Parathyroid adenoma (tissue), 2 donors: Measurements from ENCODE around the gene AFF3.

Source experiments
- H2AFZ ChIP-seq: fragments of 300-600 bp; sonication (generic); one replicate; pipeline ENCODE4 v1.7.0; 2017; ENCODE audit warnings: antibody characterized with exemption, mild to moderate bottlenecking
- H3K27ac ChIP-seq: fragments of 300-600 bp; sonication (generic); one replicate; pipeline ENCODE4 v1.7.0; 2017
- H3K27me3 ChIP-seq: fragments of 300-600 bp; sonication (generic); one replicate; pipeline ENCODE4 v1.7.0; 2017; ENCODE audit warnings: low read length; ENCODE audit not compliant: control insufficient read depth, insufficient read depth
- H3K36me3 ChIP-seq: fragments of 300-600 bp; sonication (generic); one replicate; pipeline ENCODE4 v1.7.0; 2017; ENCODE audit warnings: low read length; ENCODE audit not compliant: control insufficient read depth, insufficient read depth
- H3K4me1 ChIP-seq: fragments of 300-600 bp; sonication (generic); one replicate; pipeline ENCODE4 v1.7.0; 2017; ENCODE audit warnings: control low read depth
- H3K4me2 ChIP-seq: fragments of 300-600 bp; sonication (generic); one replicate; pipeline ENCODE4 v1.7.0; 2017; ENCODE audit warnings: low read length
- H3K4me3 ChIP-seq: fragments of 300-600 bp; sonication (generic); one replicate; pipeline ENCODE4 v1.7.0; 2017; ENCODE audit warnings: low read depth, low read length
- H3K79me2 ChIP-seq: fragments of 300-600 bp; sonication (generic); one replicate; pipeline ENCODE4 v1.7.0; 2017; ENCODE audit warnings: control low read depth
- H3K9ac ChIP-seq: fragments of 300-600 bp; sonication (generic); one replicate; pipeline ENCODE4 v1.7.0; 2017; ENCODE audit warnings: mild to moderate bottlenecking
- H3K9me3 ChIP-seq: fragments of 300-600 bp; sonication (generic); one replicate; pipeline ENCODE4 v1.7.0; 2017; ENCODE audit warnings: low read length; ENCODE audit not compliant: control insufficient read depth
- TF ChIP-seq, protein P1 (sequence below): fragments of 300-600 bp; sonication (generic); IDR thresholded peaks from one replicate; pipeline ENCODE4 v1.7.0; 2017; ENCODE audit warnings: antibody characterized with exemption, mild to moderate bottlenecking
- donor health status: primary hyperparathyroidism.

AFF3 gene

GRCh38 chr2:99679518-99679917 lies 462.9 kb downstream of the AFF3 start:
- H3K27ac ChIP-seq: no peak overlapping the region
- no peaks in the 10 kb centered on the region for H3K79me2 ChIP-seq
- TF ChIP-seq, protein P1, sequence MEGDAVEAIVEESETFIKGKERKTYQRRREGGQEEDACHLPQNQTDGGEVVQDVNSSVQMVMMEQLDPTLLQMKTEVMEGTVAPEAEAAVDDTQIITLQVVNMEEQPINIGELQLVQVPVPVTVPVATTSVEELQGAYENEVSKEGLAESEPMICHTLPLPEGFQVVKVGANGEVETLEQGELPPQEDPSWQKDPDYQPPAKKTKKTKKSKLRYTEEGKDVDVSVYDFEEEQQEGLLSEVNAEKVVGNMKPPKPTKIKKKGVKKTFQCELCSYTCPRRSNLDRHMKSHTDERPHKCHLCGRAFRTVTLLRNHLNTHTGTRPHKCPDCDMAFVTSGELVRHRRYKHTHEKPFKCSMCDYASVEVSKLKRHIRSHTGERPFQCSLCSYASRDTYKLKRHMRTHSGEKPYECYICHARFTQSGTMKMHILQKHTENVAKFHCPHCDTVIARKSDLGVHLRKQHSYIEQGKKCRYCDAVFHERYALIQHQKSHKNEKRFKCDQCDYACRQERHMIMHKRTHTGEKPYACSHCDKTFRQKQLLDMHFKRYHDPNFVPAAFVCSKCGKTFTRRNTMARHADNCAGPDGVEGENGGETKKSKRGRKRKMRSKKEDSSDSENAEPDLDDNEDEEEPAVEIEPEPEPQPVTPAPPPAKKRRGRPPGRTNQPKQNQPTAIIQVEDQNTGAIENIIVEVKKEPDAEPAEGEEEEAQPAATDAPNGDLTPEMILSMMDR: no peak
- H3K36me3 ChIP-seq: no peaks in the 10 kb centered on the region
- no peaks in the 10 kb centered on the region for H3K27me3 ChIP-seq
- H3K4me3 ChIP-seq: no peak overlapping the region
- no peaks in the 10 kb centered on the region for H3K9me3 ChIP-seq
- no peak overlapping the region for H3K9ac ChIP-seq
- H3K4me1 ChIP-seq: no peaks in the 10 kb centered on the region
- no peak overlapping the region for H2AFZ ChIP-seq
- no peak overlapping the region for H3K4me2 ChIP-seq

- H3K4me1 ChIP-seq: no peaks in the 10 kb centered on the region
- no peak overlapping the region for H3K4me3 ChIP-seq
- no peaks in the 10 kb centered on the region for H3K36me3 ChIP-seq
- TF ChIP-seq, protein P1: no peak
- no peak overlapping the region for H3K27ac ChIP-seq
- no peak overlapping the region for H3K4me2 ChIP-seq
- no peak overlapping the region for H3K9ac ChIP-seq
- no peaks in the 10 kb centered on the region for H3K79me2 ChIP-seq
- H2AFZ ChIP-seq: no peak overlapping the region
- no peaks in the 10 kb centered on the region for H3K9me3 ChIP-seq
- no peaks in the 10 kb centered on the region for H3K27me3 ChIP-seq
Observed at GRCh38 chr2:99678625-99679024, 463.8 kb downstream of the AFF3 start.

DNA sequence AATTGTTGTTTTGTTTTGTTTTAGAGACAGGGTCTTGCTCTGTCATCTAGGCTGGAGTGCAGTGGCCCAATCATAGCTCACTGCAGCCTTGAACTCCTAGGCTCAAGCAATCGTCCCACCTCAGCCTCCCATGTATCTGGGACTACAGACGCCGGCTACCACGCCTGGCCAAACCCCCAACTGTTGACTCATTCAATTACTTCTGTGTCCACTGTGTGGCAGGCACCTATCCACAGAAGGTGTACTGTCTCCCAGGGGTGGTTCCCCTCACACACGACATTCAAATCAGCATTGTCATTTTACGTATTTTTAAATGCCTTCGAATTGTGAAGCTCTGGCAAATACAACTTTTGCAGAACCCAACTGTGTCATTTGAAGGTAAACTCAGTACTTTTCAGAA lies 464.6 kb downstream of the AFF3 start:
- Histone ChIP-seq H3K27ac (no peak overlapping the region), H3K9me3 (no peaks in the 10 kb centered on the region)
- TF ChIP-seq, protein P1: no peak

DNA sequence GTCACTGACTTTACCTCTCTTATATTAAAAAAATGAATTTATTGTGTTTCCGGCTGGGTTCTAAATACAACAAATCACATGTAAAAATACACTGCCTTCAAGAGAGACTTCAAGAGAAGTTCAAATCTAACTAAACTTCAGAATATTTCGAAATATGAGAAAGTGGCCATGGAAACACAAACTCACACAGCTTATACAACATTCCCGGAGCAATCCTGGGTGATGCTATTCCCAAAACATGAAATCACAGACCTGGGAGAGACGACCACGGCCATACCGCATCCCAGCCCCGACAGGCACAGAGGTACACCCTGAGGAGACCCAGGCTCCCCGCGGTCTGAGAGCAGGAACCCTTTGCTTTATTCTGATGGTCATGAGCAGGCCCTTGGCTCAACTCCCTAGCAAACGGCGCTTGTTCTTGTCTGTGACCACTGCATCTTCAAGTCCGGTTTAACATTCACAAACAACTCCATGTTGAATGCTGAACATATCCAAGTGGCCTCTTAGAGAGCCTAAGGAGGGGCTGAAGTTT lies 467.2 kb downstream of the AFF3 start:
- Histone ChIP-seq H3K79me2 (no peaks in the 10 kb centered on the region), H3K27me3 (no peaks in the 10 kb centered on the region), H2AFZ (no peak overlapping the region), H3K9me3 (no peaks in the 10 kb centered on the region), H3K4me1 (no peaks in the 10 kb centered on the region), H3K36me3 (no peaks in the 10 kb centered on the region), H3K4me2 (no peak overlapping the region), H3K4me3 (no peak overlapping the region), H3K9ac (no peak overlapping the region), H3K27ac (no peak overlapping the region)
- TF ChIP-seq, protein P1: no peak

More for the DNA sequence above, 464.6 kb downstream of the AFF3 start:
- no peak overlapping the region for H3K9ac ChIP-seq
- H3K4me3 ChIP-seq: no peak overlapping the region
- H3K27me3 ChIP-seq: no peaks in the 10 kb centered on the region
- H2AFZ ChIP-seq: no peak overlapping the region
- no peaks in the 10 kb centered on the region for H3K36me3 ChIP-seq
- no peak overlapping the region for H3K4me2 ChIP-seq
- no peaks in the 10 kb centered on the region for H3K79me2 ChIP-seq
- H3K4me1 ChIP-seq: no peaks in the 10 kb centered on the region

- H3K9ac ChIP-seq: no peak overlapping the region
- H3K79me2 ChIP-seq: no peaks in the 10 kb centered on the region
- H2AFZ ChIP-seq: no peak overlapping the region
- no peaks in the 10 kb centered on the region for H3K36me3 ChIP-seq
- H3K4me3 ChIP-seq: no peak overlapping the region
- no peaks in the 10 kb centered on the region for H3K9me3 ChIP-seq
- TF ChIP-seq, protein P1: no peak
- no peak overlapping the region for H3K27ac ChIP-seq
- H3K27me3 ChIP-seq: no peaks in the 10 kb centered on the region
- no peak overlapping the region for H3K4me2 ChIP-seq
- H3K4me1 ChIP-seq: no peaks in the 10 kb centered on the region
Observed at GRCh38 chr2:99674090-99674489, 468.3 kb downstream of the AFF3 start.
